ENCODE data around the gene FOXRED1. TPM values are rescaled to one million over a fixed set of nuclear protein-coding genes. Genes with fewer than 3 reads are reported as not detected.

FOXRED1 gene
- total RNA-seq, 1 experiment from 2014 or later: 44.8 TPM

- Histone ChIP-seq H3K9me3 (ENCODE audit: control insufficient read depth, insufficient read depth, low read depth, low read length) (no peaks in the 10 kb centered on the region), H3K27me3 (ENCODE audit: control insufficient read depth, insufficient read depth, low read length) (no peaks in the 10 kb centered on the region), H3K27ac (ENCODE audit: low read length) (no peak overlapping the region), H3K36me3 (ENCODE audit: control insufficient read depth, insufficient read depth, low read length) (peaks cover 3% of the 10 kb centered on the region; the same call in 1 of the 2 replicates), H3K4me3 (ENCODE audit: low read depth in 2 of 2, low read length in 2 of 2) (no peak overlapping the region), H3K4me1 (ENCODE audit: control insufficient read depth, insufficient read depth, low read length) (0 out of 2 replicates have a peak, but pooled peaks cover 1% of the 10 kb centered on the region)
- ChIA-PET POLR2A (no interaction called here), CTCF (no interaction called here)
- no peak for DNase-seq (ENCODE audit: low read depth, low spot score)
- no TSS peak for BruUV-seq (replicated peaks)
- no peak for TF ChIP-seq TCF7L2 (IDR thresholded peaks at IDR 0.05; ENCODE audit: low read depth, low read length)
- TF ChIP-seq POLR2AphosphoS5 (IDR thresholded peaks at IDR 0.05; ENCODE audit: low read depth, low read length): no peak
- TF ChIP-seq CTCF (IDR thresholded peaks at IDR 0.05): no peak
- no peak for TF ChIP-seq SIN3A (IDR thresholded peaks at IDR 0.05; ENCODE audit: borderline replicate concordance, insufficient read depth, low read depth, low read length)
- no peak for TF ChIP-seq REST (IDR thresholded peaks at IDR 0.05; ENCODE audit: insufficient read depth in 1 of 2, low read depth in 2 of 2, low read length in 1 of 2)
- ATAC-seq: no peak
- intact Hi-C loops (cut with micrococcal nuclease; ENCODE audit: unreplicated experiment) (no loop called here), in situ Hi-C loops (cut with HindIII; ENCODE audit: low pct_unique_long_range_greater_than_20kb, low sequenced_read_pairs) (no loop called here)
Measured at GRCh38 chr11:126226334-126227084, 42.4 kb upstream of the FOXRED1 start.

- H3K9me3 ChIP-seq (ENCODE audit: control insufficient read depth, insufficient read depth, low read depth, low read length): no peaks in the 10 kb centered on the region
- no peak for DNase-seq (ENCODE audit: low read depth, low spot score)
- H3K4me3 ChIP-seq (ENCODE audit: low read depth in 2 of 2, low read length in 2 of 2): no peak overlapping the region
- BruUV-seq (replicated peaks): no TSS peak
- peaks cover 3% of the 10 kb centered on the region; the same call in 1 of the 2 replicates for H3K36me3 ChIP-seq (ENCODE audit: control insufficient read depth, insufficient read depth, low read length)
- ATAC-seq: no peak
- in situ Hi-C loops (cut with HindIII; ENCODE audit: low pct_unique_long_range_greater_than_20kb, low sequenced_read_pairs): no loop called here
- ChIA-PET CTCF (no interaction called here), POLR2A (no interaction called here)
- no peak overlapping the region for H3K27ac ChIP-seq (ENCODE audit: low read length)
- H3K4me1 ChIP-seq (ENCODE audit: control insufficient read depth, insufficient read depth, low read length): peaks cover 9% of the 10 kb centered on the region; the same call in 1 of the 2 replicates
- no peak for TF ChIP-seq SIN3A (IDR thresholded peaks at IDR 0.05; ENCODE audit: borderline replicate concordance, insufficient read depth, low read depth, low read length)
- TF ChIP-seq TCF7L2 (IDR thresholded peaks at IDR 0.05; ENCODE audit: low read depth, low read length): no peak
- no peak for TF ChIP-seq POLR2AphosphoS5 (IDR thresholded peaks at IDR 0.05; ENCODE audit: low read depth, low read length)
- TF ChIP-seq REST (IDR thresholded peaks at IDR 0.05; ENCODE audit: insufficient read depth in 1 of 2, low read depth in 2 of 2, low read length in 1 of 2): no peak
- TF ChIP-seq CTCF (IDR thresholded peaks at IDR 0.05): no peak
- H3K27me3 ChIP-seq (ENCODE audit: control insufficient read depth, insufficient read depth, low read length): no peaks in the 10 kb centered on the region
- intact Hi-C loops (cut with micrococcal nuclease; ENCODE audit: unreplicated experiment): no loop called here
Measured at GRCh38 chr11:126229858-126230540, 39.0 kb upstream of the FOXRED1 start.

Data from Panc1 (cell line).